Activated CD4-positive, alpha-beta T cell treated with anti-CD3 and anti-CD28 coated beads for 24 hours (primary cell): ENCODE data around the gene SRPK2.

Experiments
- DNase-seq, 2 donors: peaks; one replicate each; pipeline ENCODE4 v3.0.0-alpha.2; 2020; ENCODE audit warnings: low read depth in 2 of 2

SRPK2 gene

DNA sequence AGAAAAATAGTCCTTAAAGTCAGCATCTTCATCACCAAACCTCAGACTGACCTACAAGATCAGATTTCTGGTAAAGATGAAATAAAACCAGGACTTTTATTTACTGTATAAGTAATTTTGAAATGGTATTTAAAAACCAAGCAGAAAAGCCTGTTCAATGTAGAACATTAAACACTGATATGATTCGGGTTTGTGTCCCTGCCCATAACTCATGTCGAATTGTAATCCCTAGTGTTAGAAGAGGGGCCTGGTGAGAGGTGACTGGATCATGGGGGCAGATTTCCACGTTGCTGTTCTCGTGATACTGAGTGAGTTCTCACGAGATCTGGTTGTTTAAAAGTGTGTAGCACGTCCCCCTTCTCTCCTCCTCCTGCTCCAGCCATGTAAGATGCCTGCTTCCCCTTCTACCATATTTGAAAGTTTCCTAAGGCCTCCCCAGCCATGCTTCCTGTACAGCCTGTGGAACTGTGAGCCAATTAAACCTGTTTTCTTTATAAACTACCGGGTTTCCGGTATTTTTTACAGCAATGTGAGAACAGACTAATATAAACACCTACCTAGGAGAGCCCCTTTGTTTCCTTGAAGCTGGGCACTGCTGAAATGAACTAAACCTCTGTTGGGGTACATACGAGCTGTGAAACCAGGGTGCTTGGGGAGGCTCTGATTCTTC lies 254.6 kb downstream of the SRPK2 start:
- no peak for DNase-seq

DNA sequence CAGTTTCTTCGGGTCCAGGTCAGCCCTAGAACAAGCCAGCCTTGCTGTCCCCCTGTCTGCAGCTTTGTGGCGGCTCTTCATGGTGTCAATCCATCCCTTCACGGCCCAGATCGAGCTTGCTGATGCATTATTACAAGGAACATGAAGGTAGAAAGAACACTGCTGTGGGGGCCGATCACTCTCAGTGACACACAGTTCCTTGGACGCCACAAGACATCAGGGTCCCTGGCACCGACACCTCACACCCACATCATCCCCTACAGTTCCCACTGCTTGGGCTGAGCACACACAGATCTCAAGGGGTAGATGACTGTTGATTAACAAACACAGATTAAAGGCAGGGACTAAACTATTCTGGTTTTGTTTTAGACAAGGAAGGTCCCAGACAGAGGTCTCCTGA lies 255.4 kb downstream of the SRPK2 start:
- no peak for DNase-seq

DNA sequence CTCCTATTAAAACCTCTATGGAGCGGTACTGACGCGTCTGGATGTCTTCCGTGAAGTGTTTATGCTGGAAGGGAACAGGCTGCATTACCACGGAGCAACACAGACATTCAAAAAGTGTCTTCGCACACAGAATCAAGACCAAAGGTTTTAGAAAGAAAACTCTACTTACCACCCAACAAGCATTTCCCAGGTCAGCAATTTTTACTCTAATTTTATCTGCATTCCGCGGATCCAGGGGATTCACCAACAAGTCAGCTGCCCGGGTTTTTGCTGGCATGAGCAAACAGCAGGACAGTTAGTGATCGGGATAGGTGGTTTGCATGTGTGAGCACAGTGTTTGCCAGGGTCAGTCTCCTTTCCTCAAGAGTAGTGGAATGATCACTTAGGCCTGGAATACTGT lies 255.9 kb downstream of the SRPK2 start:
- DNase-seq: no peak

DNA sequence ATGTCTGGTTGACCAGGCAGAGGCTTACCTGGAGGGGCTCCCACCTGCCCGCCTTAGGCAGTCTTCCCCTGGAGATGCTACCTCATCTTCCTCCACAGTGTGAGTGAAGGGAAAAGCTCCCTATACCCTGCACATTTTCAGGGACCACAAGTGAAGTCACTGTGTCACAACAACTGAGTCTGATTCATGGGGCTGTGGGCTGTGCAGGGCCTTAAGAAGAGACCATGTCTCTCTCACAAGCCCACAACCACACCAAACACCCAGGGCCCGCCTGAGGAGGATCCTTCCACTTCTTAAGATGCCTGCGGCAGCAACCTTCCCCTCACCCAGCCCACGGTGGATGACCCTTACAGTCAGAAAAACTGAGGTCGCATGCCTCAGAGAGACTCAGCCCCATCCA lies 256.4 kb downstream of the SRPK2 start:
- no peak for DNase-seq

DNA sequence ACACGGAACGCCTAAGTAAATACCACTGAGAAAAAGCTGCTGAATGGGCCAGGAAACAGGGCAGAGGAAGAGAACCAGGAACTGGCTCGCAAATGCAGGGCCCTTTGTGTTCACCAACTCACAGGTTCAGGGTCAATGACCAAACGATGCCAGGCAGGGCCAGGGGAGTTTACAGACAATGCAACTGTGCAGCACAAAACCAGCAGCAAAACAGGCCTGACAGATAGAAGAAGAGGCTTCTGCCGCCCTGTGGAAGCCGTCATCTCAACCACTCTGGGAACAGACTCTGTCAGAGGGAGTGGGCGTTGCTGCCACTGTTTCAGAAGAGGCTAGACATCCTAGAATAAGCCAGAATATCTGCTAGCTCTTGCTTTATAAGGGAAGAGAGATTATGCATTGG lies 256.8 kb downstream of the SRPK2 start:
- no peak for DNase-seq

DNA sequence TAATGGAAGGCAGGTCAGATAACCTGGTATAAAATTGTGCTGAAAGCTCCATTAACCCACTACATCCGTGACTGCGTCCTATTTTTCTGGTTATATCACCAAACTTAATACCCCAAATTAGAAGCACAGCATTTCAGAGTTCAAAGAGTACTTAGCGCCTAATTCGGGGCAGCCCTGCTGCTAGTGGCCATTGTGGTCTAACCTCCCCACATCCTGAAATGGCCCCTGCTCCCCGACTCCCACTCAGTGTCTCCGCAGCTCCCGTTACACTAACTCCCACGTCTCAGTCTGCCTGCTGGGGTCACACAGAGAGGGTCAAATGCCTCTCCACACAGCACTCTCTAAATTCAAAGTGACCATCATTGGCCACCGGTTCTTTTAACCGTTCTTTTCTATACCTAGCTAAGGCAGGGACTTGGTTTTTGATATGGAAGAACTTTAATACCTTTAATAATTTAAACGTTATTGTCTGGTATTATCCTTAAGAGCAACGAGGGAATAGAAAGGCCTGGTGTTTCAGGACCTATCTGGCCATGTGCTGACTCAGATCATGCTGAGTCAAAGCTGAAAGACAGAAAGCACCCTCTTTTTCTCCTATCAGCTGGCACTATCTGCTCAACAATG lies 257.6 kb downstream of the SRPK2 start:
- no peak for DNase-seq

DNA sequence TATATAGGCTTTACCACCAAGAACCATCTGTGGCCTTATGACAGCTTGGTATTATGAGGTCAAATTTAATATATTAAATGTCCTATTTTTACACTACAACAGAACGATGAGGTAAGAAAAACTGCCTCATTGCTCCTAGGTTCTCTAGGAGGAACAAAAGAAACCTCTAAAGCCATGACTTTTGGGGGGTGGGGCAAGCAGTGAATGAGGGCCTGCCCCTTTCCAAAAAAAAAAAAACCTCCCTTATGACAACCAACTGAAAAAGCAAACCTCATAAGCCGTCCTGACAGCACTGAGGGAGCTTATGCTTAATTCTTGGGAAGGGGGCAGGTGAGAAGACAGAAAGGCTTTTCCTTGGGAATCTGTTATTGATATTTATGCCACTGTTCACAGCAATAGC lies 258.1 kb downstream of the SRPK2 start:
- DNase-seq: no peak

DNA sequence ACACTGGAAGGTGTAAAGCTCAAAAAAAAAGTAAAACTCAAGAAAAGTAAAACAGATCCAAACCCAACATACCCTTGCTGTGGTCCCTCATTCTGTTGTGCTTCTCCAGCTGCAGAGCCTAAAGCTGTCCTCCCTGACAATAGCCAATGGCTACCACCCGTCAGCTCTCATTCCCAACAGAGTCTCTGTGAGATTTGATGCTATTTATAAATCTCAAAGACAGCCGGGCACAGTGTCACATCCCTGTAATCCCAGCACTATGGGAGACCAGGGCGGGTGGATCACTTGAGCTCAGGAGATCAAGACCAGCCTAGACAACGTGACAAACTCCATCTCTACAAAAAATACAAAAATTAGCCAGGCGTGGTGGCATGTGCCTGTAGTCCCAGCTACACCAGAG lies 258.7 kb downstream of the SRPK2 start:
- DNase-seq: no peak

DNA sequence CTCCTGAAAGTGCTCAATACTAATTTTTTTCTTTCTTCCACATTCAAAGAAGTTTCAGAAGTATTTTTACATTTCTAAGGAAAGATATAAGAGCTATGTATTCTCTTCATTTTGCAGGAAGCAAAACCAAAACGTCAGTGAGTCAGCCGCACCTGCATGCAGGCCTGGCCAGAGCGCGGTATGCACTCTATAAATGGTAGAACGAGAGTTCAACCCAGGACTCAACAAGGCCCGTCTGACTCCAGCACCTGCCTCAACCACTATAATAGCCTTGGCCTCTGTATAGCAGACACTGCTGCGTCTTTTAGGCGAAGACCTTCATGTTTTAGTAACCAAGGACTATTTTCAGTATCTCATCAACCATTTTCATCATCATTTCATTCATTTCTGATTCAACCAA lies 261.5 kb downstream of the SRPK2 start:
- DNase-seq: no peak

DNA sequence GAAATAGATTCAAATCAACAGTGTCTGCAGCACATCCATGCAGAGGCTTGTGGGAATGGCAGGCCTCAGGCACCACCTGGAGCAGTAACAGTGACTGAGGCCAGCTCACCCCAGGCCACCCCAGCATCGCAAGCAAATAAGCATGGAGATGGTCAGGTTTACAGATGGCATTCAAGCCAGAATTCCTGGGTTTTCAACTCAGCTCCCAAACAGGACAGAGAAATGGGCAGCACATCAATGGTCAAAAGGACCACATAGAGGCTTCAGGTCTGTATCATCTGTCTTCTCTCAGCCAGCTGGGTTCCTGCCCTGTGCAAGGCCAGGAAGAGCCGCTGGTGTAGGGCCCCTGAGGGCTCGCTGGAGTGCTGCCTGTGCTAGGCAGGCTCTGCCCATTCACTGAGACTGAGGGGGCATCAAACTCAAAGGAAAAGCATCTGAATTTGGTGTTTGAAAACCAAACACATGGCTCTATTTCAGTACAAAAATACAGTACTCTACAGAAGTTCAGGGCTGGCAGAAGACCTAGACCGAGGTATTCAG lies 262.2 kb downstream of the SRPK2 start:
- DNase-seq: no peak

DNA sequence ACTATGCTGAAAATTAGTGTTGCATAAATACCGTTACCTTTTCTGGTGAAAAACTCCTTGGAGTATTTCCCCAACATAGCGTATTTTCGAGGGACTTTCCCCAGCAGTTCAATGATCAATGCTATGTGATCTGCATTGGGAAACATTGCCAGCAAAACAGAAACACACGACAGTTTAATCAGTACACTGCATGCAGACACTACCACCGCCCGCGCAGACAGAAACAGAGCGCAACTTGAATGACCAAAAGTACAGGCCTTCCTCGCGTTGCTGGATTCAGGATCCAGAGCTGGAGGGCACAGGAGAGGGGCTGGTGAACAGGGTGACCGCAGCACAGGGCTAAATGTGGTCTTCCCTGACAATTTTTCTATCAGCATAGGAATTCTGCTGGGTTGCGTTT lies 263.0 kb downstream of the SRPK2 start:
- no peak for DNase-seq

DNA sequence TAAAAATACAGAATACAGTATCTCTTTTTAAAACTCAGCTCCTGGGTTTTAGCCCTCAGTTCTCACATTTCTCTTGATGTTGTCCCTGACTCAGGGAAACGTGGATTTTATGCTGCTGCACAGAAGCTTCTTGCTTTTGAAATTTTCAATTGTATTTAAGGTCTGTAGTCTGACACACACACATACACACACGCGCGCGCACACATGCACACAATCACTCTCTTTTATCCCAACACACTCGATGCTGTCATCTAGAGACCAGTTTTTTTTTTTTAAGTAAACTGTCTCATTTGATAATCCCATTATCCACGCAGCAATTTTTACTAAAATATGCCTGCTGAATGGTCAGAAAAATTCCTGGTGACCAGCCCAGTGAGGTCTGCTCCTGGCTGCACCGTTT lies 266.1 kb downstream of the SRPK2 start:
- DNase-seq: no peak

DNA sequence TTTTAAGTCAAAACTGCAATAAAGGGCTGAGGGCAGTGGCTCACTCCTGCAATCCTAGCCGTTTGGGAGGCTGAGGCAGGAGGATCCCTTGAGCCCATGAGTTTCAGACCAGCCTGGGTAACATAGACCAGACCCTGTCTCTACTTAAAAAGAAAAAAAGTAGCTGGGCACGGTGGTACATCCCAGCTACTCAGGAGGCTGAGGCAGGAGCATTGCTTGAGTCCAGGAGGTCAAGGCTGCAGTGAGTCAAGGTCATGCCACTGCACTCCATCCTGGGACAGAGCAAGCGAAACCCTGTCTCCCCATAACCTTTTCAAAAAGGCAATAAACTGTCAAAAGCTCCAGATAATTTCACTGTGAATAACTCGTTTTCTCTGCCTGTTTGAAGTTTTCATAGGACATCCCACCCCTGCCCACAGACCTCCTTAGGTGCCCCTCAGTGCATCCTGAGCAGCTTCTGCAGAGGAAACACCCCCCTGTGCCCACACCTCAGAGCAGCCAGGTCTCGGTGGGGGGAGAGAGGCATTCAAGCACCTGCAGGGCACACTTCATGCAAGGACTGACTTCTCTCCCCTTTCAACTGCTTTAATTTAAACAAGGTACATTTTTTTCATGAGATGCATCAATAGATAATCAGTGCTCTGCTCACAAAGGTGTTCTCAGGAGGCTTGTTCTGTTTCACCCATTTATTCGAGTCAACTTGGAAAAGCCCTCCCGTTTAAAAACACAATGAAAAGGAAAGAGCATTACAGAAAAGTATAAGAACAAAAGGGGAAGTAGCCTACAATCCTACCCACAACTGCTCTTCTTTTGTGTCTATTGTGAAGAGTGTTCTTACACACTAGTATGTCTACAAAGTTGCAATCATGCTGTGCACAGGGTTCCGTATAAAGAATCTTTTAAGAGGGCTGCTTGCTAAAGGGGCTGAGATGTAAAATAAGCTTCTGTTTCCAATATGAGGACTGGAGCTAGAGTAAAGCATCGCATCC lies 269.8 kb downstream of the SRPK2 start:
- no peak for DNase-seq

DNA sequence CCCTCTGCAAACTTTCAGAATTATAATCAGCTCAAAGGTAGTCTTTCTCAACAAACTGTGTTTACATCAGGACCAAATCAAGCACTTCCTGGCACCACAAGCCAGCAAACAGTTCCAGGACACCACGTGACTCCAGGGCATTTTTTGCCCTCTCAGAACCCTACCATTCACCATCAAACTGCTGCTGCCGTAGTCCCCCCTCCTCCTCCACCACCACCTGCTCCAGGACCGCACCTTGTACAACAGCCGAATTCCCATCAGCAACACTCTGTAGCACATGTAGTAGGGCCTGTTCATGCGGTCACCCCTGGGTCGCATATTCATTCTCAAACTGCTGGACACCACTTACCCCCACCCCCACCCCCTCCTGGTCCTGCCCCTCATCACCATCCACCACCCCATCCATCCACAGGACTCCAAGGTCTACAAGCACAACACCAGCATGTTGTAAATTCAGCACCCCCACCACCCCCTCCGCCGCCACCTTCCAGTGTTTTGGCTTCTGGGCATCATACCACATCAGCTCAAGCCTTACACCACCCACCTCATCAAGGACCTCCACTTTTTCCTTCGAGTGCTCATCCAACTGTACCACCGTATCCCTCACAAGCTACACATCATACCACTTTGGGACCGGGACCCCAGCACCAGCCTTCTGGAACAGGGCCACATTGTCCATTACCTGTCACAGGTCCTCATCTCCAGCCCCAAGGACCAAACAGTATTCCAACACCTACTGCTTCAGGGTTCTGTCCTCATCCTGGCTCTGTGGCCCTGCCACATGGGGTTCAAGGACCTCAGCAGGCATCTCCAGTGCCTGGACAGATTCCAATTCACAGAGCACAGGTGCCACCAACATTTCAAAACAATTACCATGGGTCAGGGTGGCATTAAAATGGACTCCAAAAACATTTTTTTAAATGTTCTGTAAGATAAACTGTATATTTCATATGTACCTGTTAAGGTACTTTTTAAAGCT lies 276.0 kb downstream of the SRPK2 start:
- DNase-seq: no peak

DNA sequence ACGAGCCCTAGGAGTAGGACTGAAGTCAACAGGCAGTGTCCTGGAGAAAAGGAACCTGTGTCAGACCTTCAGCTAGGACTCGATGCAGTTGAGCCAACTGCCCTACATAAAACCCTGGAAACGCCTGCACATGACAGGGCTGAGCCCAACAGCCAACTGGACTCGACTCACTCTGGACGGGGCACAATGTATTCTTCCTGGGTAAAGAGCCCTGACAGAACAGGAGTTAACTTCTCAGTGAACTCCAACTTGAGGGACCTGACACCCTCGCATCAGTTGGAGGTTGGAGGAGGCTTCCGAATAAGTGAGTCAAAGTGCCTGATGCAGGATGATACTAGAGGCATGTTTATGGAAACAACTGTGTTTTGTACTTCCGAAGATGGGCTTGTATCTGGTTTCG lies 281.3 kb downstream of the SRPK2 start:
- DNase-seq: no peak

DNA sequence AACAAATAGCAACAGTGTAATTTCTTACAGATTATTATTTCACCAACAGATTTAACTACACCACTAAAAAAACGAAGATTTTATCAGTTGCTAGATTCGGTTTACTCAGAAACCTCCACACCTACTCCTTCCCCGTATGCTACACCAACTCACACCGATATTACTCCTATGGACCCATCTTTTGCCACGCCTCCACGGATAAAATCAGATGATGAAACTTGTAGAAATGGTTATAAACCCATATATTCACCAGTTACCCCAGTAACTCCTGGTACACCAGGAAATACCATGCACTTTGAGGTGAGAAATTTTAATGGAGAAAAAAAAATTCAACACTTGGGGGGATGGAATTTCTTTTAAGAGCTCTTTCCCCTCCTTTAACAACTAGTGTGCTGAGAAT lies 282.2 kb downstream of the SRPK2 start:
- no peak for DNase-seq

DNA sequence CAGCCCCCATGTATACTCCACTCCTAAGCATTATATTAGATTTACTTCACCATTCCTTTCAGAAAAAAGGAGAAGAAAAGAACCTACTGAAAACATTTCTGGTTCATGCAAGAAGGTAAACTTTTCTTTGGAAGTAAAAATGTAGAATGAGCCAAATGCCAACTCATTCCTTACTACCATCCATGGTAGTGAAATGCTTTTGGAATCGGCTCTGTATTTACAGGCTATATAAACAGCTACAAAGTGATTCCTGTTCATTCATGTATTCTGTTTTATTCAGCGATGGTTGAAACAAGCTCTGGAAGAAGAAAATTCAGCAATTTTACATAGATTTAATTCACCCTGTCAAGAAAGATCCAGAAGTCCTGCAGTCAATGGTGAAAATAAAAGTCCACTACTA lies 283.1 kb downstream of the SRPK2 start:
- no peak for DNase-seq

DNA sequence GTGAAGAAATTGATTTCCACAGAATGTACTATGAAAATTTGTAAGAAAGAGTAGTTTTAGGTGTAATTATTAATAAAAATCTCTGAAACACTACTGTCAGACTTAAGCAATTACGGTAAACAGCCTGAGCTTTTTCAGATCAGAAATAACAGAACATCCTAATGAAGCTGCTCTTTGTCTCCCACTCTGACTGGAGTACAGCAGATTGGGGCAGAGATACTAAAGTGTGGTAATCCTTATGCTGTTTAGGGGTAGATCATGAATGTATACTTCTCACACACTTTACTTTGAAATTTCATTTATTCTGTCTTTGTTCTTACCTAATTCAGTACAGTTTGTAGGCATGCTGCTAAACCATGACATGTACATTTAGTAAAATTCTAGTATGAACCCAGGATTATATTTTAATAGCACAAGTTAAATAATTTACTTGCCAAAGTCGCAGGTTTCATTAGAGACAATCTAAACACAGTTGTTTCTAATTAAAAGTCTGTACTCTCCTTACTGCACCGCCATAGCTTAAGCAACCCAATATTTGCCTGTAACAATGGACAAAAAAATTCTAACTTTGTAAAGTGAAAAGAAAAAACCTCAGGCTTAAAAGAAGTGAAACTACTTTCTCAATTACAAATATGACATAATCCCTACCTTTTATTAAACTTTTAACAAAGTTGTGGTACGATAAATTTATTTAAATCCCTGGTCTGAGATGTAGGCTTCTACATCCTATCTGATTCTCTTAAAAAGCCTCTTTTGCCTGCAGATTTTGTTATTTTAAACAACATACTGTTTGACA lies 286.0 kb downstream of the SRPK2 start:
- no peak for DNase-seq

DNA sequence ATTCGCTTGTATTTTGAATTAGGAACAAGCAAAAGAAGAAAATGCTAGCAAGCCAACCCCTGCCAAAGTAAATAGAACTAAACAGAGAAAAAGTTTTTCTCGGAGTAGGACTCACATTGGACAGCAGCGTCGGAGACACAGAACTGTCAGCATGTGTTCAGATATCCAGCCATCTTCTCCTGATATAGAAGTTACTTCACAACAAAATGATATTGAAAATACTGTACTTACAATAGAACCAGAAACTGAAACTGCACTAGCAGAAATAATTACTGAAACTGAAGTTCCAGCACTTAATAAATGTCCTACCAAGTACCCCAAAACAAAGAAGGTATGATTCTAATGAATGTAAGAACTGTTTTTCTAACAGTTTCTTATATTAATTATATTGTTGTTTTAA lies 286.9 kb downstream of the SRPK2 start:
- no peak for DNase-seq

DNA sequence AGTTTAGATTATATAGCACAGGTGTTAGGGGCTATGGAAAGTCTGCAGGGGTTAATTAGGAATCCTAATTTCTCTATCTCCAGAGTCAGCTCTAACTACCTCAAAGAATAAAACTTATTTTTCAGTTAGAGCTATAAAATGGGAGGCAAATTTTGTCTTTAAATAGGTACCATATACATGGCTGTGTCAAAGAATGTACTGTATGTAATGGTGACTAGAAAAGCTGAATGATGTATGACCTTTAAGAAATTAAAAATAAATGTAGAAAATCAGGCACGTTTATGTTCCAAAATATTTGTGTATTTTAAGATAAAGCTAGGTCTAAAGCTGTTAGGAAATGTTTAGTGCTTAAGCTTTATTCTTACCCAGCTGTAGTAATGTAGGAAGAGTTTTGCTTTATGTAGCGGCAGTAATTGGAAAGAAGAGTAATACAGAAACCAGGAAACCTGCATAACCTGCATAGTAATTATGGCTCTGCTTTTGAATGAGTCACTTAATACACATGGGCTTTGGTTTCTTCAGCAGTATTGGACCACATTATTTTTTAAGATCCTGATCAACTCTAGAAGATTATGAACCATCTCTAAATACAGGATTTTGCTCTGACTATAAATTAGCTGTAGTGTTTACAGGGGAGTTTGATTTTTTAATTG lies 289.7 kb downstream of the SRPK2 start:
- no peak for DNase-seq
